AG04449 (cell line): Measurements from ENCODE around the gene EIF3I.

Experiments
- CTCF ChIA-PET: fragments of 350-600 bp; formaldehyde crosslinking; extraction: SDS; loops from one replicate; lab custom pipeline; 2021; ENCODE audit warnings: antibody characterized with exemption; lab: Yijun Ruan, JAX
- POLR2A ChIA-PET: fragments of 400-600, 350-600 bp; formaldehyde crosslinking; extraction: SDS; loops from one replicate; lab custom pipeline; 2020; ENCODE audit warnings: antibody characterized with exemption, inconsistent platforms; lab: Yijun Ruan, JAX
- DNase-seq: peaks from one replicate; pipeline ENCODE4 v3.0.0-alpha.2; 2010; ENCODE audit warnings: low read depth, low spot score
- H3K4me3 ChIP-seq: 2 replicates; pipeline ENCODE4 v1.5.1; 2011; ENCODE audit warnings: low read depth, mild to moderate bottlenecking, control low read depth, low read length
- TF ChIP-seq, protein P1 (sequence below): IDR thresholded peaks from one replicate; pipeline ENCODE4 v1.5.1; 2011; ENCODE audit warnings: mild to moderate bottlenecking, moderate library complexity, low read length, control low read depth, inconsistent platforms; ENCODE audit not compliant: insufficient read depth; ENCODE audit errors: missing control alignments

EIF3I gene

GRCh38 chr1:32240140-32240951 lies 18.1 kb downstream of the EIF3I start:
- ChIA-PET CTCF (interaction anchor here (0.9 to 5.8 kb wide), 10 partner anchors 10 to 78 kb away, joined by 3 to 47 read pairs (median 4); partner anchors contain the start of gene LCK), POLR2A (interaction anchor here (0.8 to 2.7 kb wide), 2 partner anchors 13 to 96 kb away, joined by 3 to 17 read pairs; partner anchors contain the start of gene MARCKSL1)
- TF ChIP-seq, protein P1, sequence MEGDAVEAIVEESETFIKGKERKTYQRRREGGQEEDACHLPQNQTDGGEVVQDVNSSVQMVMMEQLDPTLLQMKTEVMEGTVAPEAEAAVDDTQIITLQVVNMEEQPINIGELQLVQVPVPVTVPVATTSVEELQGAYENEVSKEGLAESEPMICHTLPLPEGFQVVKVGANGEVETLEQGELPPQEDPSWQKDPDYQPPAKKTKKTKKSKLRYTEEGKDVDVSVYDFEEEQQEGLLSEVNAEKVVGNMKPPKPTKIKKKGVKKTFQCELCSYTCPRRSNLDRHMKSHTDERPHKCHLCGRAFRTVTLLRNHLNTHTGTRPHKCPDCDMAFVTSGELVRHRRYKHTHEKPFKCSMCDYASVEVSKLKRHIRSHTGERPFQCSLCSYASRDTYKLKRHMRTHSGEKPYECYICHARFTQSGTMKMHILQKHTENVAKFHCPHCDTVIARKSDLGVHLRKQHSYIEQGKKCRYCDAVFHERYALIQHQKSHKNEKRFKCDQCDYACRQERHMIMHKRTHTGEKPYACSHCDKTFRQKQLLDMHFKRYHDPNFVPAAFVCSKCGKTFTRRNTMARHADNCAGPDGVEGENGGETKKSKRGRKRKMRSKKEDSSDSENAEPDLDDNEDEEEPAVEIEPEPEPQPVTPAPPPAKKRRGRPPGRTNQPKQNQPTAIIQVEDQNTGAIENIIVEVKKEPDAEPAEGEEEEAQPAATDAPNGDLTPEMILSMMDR: peak; percentile 37
- peak overlapping the region; percentile 67 for H3K4me3 ChIP-seq
- no peak for DNase-seq

DNA sequence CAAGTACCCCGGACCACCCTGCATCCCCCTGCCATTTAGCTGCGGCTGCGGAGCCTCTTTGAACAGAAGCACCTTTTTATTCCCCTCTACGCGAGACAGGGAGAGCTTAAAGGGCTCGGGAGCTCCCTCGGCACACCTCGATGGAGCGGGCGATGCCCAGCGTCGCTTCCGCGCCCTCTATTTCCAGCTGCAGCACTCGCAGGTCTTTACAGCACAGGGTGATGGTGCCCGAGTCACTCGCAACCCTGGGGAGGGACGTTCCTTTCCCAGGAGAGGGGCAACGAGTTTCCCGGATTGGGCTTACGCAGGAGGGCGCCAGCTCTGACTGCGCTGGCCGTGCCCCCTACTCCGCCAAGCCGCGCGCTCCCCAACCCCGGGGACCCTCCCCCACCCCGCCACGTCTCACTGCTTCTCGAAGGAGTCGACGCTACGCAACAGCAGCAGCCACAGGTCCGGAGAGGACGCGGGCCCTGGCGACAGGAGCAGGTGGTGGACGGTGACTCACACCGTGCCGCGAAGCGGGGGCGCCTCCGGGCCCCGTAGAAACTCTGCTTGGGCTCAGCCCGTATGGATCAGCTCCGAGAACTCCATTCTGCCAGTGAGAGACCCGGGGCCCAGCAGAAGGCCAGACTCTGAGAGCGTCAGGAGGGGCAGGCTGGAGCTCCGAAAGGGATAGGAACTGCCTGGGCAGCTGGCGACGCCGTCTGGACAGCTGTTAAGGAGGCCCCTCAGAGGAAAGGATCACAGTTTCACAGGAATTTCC lies 19.0 kb downstream of the EIF3I start:
- peak overlapping the region; percentile 67 for H3K4me3 ChIP-seq
- TF ChIP-seq, protein P1: no peak
- DNase-seq: no peak

DNA sequence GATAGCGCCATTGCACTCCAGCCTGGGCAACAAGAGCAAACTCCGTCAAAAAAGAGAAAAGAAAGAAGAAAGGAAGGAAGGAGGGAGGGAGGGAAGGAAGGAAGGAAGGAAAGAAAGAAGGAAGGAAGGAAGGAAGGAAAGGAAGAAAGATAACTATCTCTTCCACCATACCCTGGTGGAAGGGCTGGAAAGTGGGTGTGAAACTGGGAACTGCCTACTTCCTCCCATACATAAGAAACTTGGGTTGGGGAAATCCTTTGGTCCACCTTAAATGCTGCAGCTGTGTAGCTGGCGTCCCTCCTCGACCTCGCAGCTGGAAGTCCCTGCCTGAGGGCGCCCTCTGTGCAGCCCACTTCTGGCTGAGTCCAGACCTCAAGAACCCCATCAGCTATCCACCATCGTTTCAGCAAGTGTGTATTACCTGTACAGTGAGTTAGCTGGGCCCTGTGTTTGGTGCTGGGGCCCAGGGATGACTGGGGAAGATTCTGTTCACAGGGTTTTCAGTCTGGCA lies 20.2 kb downstream of the EIF3I start:
- ChIA-PET CTCF (interaction anchor here (0.9 to 1.2 kb wide), 3 partner anchors 27 to 75 kb away, joined by 3 to 6 read pairs (median 3); no protein-coding TSS in a partner anchor), POLR2A (interaction anchor here (0.6 to 2.7 kb wide), 3 partner anchors 10 to 137 kb away, joined by 3 to 17 read pairs (median 3); partner anchors contain the start of gene MARCKSL1)
- DNase-seq: no peak
- TF ChIP-seq, protein P1: no peak
- H3K4me3 ChIP-seq: no peak overlapping the region

More for the DNA sequence above, 19.0 kb downstream of the EIF3I start:
- POLR2A ChIA-PET: interaction anchor here (0.8 to 2.7 kb wide), 3 partner anchors 13 to 95 kb away, joined by 3 to 17 read pairs (median 3); partner anchors contain the start of gene MARCKSL1
- CTCF ChIA-PET: interaction anchor here (1.1 to 5.8 kb wide), 9 partner anchors 9 to 77 kb away, joined by 3 to 47 read pairs (median 5); partner anchors contain the start of gene LCK

GRCh38 chr1:32246888-32247273 lies 24.7 kb downstream of the EIF3I start, which contains the start of gene FAM167B:
Gene FAM167B, plus strand, starts transcription at chr1:32247222. Its CDS starts 200 bp downstream, at chr1:32247422.
- ChIA-PET CTCF (interaction anchor here (0.8 to 3.8 kb wide), 10 partner anchors 10 to 58 kb away, joined by 3 to 39 read pairs (median 8); no protein-coding TSS in a partner anchor), POLR2A (interaction anchor here (0.7 to 1.7 kb wide), 4 partner anchors 11 to 254 kb away, joined by 4 to 6 read pairs (median 4); partner anchors contain the start of gene MARCKSL1)
- no peak within 1 kb of the TSS for H3K4me3 ChIP-seq
- TF ChIP-seq, protein P1: no peak
- DNase-seq: peak; percentile 49

DNA sequence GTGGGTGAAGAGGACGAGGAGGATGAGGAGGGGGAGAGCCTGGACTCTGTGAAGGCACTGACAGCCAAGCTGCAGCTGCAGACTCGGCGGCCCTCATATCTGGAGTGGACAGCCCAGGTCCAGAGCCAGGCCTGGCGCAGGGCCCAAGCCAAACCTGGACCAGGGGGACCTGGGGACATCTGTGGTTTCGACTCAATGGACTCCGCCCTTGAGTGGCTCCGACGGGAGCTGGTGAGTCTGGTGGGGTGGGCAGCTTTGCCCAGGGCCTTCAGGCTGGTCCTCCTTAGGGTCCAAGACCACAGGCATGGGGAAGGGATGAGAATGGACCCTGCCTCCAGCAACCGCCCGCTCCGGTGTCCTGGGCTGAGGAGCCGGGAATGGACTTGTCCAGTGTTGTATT lies 25.2 kb downstream of the EIF3I start:
- ChIA-PET POLR2A (interaction anchor here (1.0 to 1.7 kb wide), 3 partner anchors 11 to 89 kb away, joined by 4 to 6 read pairs (median 5); partner anchors contain the start of gene MARCKSL1), CTCF (interaction anchor here (0.8 to 5.1 kb wide), 14 partner anchors 8 to 57 kb away, joined by 3 to 47 read pairs (median 8); partner anchors contain the start of gene CCDC28B)
- TF ChIP-seq, protein P1: no peak
- no peak for DNase-seq
- H3K4me3 ChIP-seq: no peak overlapping the region
